HepG2 (cell line): Measurements from ENCODE around the gene JPT2. TPM values are rescaled to one million over a fixed set of nuclear protein-coding genes. Genes with fewer than 3 reads are reported as not detected.

ENCODE experiments used
- HES4 ChIP-seq: sonication (generic); formaldehyde crosslinking; IDR thresholded peaks from 2 replicates; pipeline ENCODE4 v1.9.0; 2021; ENCODE audit warnings: mild to moderate bottlenecking, missing genetic modification reagents, borderline replicate concordance
- PHF21A ChIP-seq: sonication (generic); formaldehyde crosslinking; IDR thresholded peaks from 2 replicates; pipeline ENCODE4 v1.5.0; 2020; ENCODE audit warnings: mild to moderate bottlenecking, missing genetic modification reagents
- TCF7 ChIP-seq: sonication (generic); IDR thresholded peaks from 2 replicates; pipeline ENCODE4 v1.6.1; 2016; ENCODE audit warnings: antibody characterized with exemption, low read depth
- ZNF101 ChIP-seq: sonication (generic); formaldehyde crosslinking; IDR thresholded peaks from 2 replicates; pipeline ENCODE4 v1.4.0; 2020; ENCODE audit warnings: mild to moderate bottlenecking, low read depth, missing genetic modification reagents, borderline replicate concordance
- ZNF691 ChIP-seq: sonication (generic); formaldehyde crosslinking; IDR thresholded peaks from 2 replicates; pipeline ENCODE4 v1.4.0; 2020; ENCODE audit warnings: missing genetic modification reagents, low read depth, mild to moderate bottlenecking, borderline replicate concordance
- ZNF772 ChIP-seq: sonication (generic); formaldehyde crosslinking; IDR thresholded peaks from 2 replicates; pipeline ENCODE4 v1.5.0; 2020; ENCODE audit warnings: mild to moderate bottlenecking, missing genetic modification reagents
- polyA plus RNA-seq, 8 experiments: library from polyadenylated mRNA; depleted of rRNA in 3 of 8; stranded (reverse) in 7 of 8; unstranded in 1 of 8; fragments of >200 nt; fragmentation: Illumina TruSeq in 4 of 8; extraction: Trizol in 4 of 8; gene quantifications; 2 replicates each; pipeline versions ENCODE4 v1.2.1 to v1.2.3, GENCODE V29; 2011 to 2016; ENCODE audit warnings: low read depth in 4 of 8, missing spikeins in 1 of 8, mixed read lengths in 1 of 8; ENCODE audit not compliant: insufficient read depth in 1 of 8
- total RNA-seq, 5 experiments: library from RNA; depleted of rRNA; stranded (reverse); fragments of >200 nt; fragmentation: Illumina TruSeq; extraction: Trizol; gene quantifications; 2 replicates each; pipeline ENCODE4 v1.2.3, GENCODE V29; 2016; ENCODE audit warnings: low read depth in 1 of 5
- TF ChIP-seq, protein P1 (sequence below), 2 experiments: sonication (generic) in 1 of 2; formaldehyde crosslinking in 1 of 2; IDR thresholded peaks; 2 replicates each; pipeline versions ENCODE4 v1.4.0 to v1.6.1; 2018 to 2020; ENCODE audit warnings: missing genetic modification reagents in 2 of 2, borderline replicate concordance in 1 of 2, low read depth in 1 of 2, mild to moderate bottlenecking in 1 of 2, missing biosample characterization in 1 of 2
- TF ChIP-seq, protein P2 (sequence below), 2 experiments: IDR thresholded peaks; 2 replicates each; pipeline ENCODE4 v1.6.1; 2011 to 2012; ENCODE audit warnings: low read length in 2 of 2, borderline replicate concordance in 1 of 2, low read depth in 1 of 2, mild to moderate bottlenecking in 1 of 2, moderate library complexity in 1 of 2
- TF ChIP-seq, protein P3 (sequence below): IDR thresholded peaks from 2 replicates; pipeline ENCODE4 v1.6.1; 2016; ENCODE audit warnings: missing compliant biosample characterization, missing genetic modification reagents, borderline replicate concordance
- TF ChIP-seq, protein P4 (sequence below): sonication (generic); formaldehyde crosslinking; IDR thresholded peaks from 2 replicates; pipeline ENCODE4 v1.5.0; 2020; ENCODE audit warnings: missing genetic modification reagents
- TF ChIP-seq, protein P5 (sequence below): sonication (generic); formaldehyde crosslinking; IDR thresholded peaks from 2 replicates; pipeline ENCODE4 v1.5.1; 2020; ENCODE audit warnings: mild to moderate bottlenecking, missing genetic modification reagents, moderate library complexity
- TF ChIP-seq, protein P6 (sequence below): sonication (generic); formaldehyde crosslinking; IDR thresholded peaks from 2 replicates; pipeline ENCODE4 v1.4.0; 2020; ENCODE audit warnings: mild to moderate bottlenecking, missing genetic modification reagents

Gene JPT2
- total and polyA plus RNA-seq, 2 of the 13 experiments (the other 11 are each of a cell fraction or from before 2014, with no cell fraction given), result 53.5 to 89.4 TPM

DNA sequence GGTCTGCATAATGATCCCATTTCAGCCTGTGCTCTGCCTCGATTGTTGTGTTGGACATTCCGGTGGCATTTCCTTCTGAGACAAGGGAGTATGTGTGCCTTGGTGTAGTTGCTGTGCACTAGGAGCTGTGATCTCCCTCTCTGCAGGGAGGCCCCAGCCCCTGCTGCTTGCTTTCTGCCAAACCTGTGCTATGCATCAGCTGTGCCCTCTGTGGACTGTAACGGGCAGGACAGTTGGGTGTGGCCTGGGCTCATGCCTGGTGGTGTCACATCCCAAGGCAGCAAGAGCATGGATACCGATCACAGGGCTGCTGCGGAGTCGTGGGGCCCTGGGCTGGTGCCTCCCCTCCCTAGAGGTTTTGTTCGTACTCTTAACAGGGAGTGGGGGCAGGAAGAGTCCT lies 3.8 kb upstream of the JPT2 start (continued):
- TF ChIP-seq, protein P1, sequence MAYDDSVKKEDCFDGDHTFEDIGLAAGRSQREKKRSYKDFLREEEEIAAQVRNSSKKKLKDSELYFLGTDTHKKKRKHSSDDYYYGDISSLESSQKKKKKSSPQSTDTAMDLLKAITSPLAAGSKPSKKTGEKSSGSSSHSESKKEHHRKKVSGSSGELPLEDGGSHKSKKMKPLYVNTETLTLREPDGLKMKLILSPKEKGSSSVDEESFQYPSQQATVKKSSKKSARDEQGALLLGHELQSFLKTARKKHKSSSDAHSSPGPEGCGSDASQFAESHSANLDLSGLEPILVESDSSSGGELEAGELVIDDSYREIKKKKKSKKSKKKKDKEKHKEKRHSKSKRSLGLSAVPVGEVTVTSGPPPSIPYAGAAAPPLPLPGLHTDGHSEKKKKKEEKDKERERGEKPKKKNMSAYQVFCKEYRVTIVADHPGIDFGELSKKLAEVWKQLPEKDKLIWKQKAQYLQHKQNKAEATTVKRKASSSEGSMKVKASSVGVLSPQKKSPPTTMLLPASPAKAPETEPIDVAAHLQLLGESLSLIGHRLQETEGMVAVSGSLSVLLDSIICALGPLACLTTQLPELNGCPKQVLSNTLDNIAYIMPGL (CRISPR knock-in tag; IDR thresholded peaks at IDR 0.05; ENCODE audit: borderline replicate concordance in 1 of 2, low read depth in 1 of 2), result no peak
- TF ChIP-seq, protein P2, sequence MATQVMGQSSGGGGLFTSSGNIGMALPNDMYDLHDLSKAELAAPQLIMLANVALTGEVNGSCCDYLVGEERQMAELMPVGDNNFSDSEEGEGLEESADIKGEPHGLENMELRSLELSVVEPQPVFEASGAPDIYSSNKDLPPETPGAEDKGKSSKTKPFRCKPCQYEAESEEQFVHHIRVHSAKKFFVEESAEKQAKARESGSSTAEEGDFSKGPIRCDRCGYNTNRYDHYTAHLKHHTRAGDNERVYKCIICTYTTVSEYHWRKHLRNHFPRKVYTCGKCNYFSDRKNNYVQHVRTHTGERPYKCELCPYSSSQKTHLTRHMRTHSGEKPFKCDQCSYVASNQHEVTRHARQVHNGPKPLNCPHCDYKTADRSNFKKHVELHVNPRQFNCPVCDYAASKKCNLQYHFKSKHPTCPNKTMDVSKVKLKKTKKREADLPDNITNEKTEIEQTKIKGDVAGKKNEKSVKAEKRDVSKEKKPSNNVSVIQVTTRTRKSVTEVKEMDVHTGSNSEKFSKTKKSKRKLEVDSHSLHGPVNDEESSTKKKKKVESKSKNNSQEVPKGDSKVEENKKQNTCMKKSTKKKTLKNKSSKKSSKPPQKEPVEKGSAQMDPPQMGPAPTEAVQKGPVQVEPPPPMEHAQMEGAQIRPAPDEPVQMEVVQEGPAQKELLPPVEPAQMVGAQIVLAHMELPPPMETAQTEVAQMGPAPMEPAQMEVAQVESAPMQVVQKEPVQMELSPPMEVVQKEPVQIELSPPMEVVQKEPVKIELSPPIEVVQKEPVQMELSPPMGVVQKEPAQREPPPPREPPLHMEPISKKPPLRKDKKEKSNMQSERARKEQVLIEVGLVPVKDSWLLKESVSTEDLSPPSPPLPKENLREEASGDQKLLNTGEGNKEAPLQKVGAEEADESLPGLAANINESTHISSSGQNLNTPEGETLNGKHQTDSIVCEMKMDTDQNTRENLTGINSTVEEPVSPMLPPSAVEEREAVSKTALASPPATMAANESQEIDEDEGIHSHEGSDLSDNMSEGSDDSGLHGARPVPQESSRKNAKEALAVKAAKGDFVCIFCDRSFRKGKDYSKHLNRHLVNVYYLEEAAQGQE (IDR thresholded peaks at IDR 0.05; ENCODE audit: borderline replicate concordance in 1 of 2, low read depth in 1 of 2, low read length in 2 of 2), result no peak
- TF ChIP-seq HES4 (CRISPR knock-in tag) (no peak), PHF21A (CRISPR knock-in tag) (no peak), ZNF691 (CRISPR knock-in tag) (no peak), TCF7 (no peak), ZNF101 (CRISPR knock-in tag) (no peak), ZNF772 (CRISPR knock-in tag) (no peak)
- TF ChIP-seq, protein P3, sequence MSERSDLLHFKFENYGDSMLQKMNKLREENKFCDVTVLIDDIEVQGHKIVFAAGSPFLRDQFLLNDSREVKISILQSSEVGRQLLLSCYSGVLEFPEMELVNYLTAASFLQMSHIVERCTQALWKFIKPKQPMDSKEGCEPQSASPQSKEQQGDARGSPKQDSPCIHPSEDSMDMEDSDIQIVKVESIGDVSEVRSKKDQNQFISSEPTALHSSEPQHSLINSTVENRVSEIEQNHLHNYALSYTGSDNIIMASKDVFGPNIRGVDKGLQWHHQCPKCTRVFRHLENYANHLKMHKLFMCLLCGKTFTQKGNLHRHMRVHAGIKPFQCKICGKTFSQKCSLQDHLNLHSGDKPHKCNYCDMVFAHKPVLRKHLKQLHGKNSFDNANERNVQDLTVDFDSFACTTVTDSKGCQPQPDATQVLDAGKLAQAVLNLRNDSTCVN, result no peak
- TF ChIP-seq, protein P4, sequence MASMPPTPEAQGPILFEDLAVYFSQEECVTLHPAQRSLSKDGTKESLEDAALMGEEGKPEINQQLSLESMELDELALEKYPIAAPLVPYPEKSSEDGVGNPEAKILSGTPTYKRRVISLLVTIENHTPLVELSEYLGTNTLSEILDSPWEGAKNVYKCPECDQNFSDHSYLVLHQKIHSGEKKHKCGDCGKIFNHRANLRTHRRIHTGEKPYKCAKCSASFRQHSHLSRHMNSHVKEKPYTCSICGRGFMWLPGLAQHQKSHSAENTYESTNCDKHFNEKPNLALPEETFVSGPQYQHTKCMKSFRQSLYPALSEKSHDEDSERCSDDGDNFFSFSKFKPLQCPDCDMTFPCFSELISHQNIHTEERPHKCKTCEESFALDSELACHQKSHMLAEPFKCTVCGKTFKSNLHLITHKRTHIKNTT, result no peak
- TF ChIP-seq, protein P5, sequence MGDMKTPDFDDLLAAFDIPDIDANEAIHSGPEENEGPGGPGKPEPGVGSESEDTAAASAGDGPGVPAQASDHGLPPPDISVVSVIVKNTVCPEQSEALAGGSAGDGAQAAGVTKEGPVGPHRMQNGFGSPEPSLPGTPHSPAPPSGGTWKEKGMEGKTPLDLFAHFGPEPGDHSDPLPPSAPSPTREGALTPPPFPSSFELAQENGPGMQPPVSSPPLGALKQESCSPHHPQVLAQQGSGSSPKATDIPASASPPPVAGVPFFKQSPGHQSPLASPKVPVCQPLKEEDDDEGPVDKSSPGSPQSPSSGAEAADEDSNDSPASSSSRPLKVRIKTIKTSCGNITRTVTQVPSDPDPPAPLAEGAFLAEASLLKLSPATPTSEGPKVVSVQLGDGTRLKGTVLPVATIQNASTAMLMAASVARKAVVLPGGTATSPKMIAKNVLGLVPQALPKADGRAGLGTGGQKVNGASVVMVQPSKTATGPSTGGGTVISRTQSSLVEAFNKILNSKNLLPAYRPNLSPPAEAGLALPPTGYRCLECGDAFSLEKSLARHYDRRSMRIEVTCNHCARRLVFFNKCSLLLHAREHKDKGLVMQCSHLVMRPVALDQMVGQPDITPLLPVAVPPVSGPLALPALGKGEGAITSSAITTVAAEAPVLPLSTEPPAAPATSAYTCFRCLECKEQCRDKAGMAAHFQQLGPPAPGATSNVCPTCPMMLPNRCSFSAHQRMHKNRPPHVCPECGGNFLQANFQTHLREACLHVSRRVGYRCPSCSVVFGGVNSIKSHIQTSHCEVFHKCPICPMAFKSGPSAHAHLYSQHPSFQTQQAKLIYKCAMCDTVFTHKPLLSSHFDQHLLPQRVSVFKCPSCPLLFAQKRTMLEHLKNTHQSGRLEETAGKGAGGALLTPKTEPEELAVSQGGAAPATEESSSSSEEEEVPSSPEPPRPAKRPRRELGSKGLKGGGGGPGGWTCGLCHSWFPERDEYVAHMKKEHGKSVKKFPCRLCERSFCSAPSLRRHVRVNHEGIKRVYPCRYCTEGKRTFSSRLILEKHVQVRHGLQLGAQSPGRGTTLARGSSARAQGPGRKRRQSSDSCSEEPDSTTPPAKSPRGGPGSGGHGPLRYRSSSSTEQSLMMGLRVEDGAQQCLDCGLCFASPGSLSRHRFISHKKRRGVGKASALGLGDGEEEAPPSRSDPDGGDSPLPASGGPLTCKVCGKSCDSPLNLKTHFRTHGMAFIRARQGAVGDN, result no peak
- TF ChIP-seq, protein P6, sequence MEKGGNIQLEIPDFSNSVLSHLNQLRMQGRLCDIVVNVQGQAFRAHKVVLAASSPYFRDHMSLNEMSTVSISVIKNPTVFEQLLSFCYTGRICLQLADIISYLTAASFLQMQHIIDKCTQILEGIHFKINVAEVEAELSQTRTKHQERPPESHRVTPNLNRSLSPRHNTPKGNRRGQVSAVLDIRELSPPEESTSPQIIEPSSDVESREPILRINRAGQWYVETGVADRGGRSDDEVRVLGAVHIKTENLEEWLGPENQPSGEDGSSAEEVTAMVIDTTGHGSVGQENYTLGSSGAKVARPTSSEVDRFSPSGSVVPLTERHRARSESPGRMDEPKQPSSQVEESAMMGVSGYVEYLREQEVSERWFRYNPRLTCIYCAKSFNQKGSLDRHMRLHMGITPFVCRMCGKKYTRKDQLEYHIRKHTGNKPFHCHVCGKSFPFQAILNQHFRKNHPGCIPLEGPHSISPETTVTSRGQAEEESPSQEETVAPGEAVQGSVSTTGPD (CRISPR knock-in tag), result no peak
